ENCODE measurements around the gene HIPK3.
A peak's percentile ranks its signal among the peaks of the same experiment; 100 is the strongest.

HIPK3 gene

GRCh38 chr11:33307984-33308383 lies 50.8 kb downstream of the HIPK3 start:
- DNase-seq: no peak

- no peak for DNase-seq
Observed at GRCh38 chr11:33309118-33309517, 51.9 kb downstream of the HIPK3 start.

- no peak for DNase-seq
Observed at GRCh38 chr11:33310720-33311500, 53.7 kb downstream of the HIPK3 start.

- DNase-seq: no peak
Observed at GRCh38 chr11:33311680-33312079, 54.5 kb downstream of the HIPK3 start.

GRCh38 chr11:33315822-33316221 lies 58.6 kb downstream of the HIPK3 start:
- DNase-seq: no peak

GRCh38 chr11:33317662-33318061 lies 60.5 kb downstream of the HIPK3 start:
- DNase-seq: peak in 1 of 2 donors; percentile 11

GRCh38 chr11:33320016-33320813 lies 63.0 kb downstream of the HIPK3 start:
- no peak for DNase-seq

- no peak for DNase-seq
Observed at GRCh38 chr11:33320814-33321330, 63.7 kb downstream of the HIPK3 start.

- DNase-seq: no peak
Observed at GRCh38 chr11:33321422-33321821, 64.2 kb downstream of the HIPK3 start.

GRCh38 chr11:33323421-33323820 lies 66.2 kb downstream of the HIPK3 start:
- DNase-seq: no peak

GRCh38 chr11:33324302-33324985 lies 67.3 kb downstream of the HIPK3 start:
- DNase-seq: peak; percentile 13 to 18

GRCh38 chr11:33325451-33325850 lies 68.3 kb downstream of the HIPK3 start:
- DNase-seq: peak in 1 of 2 donors; percentile 32

GRCh38 chr11:33329705-33330329 lies 72.6 kb downstream of the HIPK3 start:
- DNase-seq: peak; percentile 56 to 64

- DNase-seq: peak; percentile 30 to 48
Observed at GRCh38 chr11:33333816-33334215, 76.6 kb downstream of the HIPK3 start.

GRCh38 chr11:33334627-33335026 lies 77.4 kb downstream of the HIPK3 start:
- DNase-seq: no peak

GRCh38 chr11:33339247-33339646 lies 82.1 kb downstream of the HIPK3 start:
- no peak for DNase-seq

- no peak for DNase-seq
Observed at GRCh38 chr11:33344611-33345010, 87.4 kb downstream of the HIPK3 start.

GRCh38 chr11:33347490-33348125 lies 90.4 kb downstream of the HIPK3 start:
- DNase-seq: no peak

- no peak for DNase-seq
Observed at GRCh38 chr11:33350287-33350686, 93.1 kb downstream of the HIPK3 start.

GRCh38 chr11:33358150-33358831 lies 101.1 kb downstream of the HIPK3 start:
- peak; percentile 62 to 73 for DNase-seq

- DNase-seq: no peak
Observed at GRCh38 chr11:33360642-33361041, 103.5 kb downstream of the HIPK3 start.

Measured in inflammatory macrophage (primary cell).